Right forelimb (tissue), 1 donor: ENCODE data around the gene ADARB2.
"Not testable (repeated sequence)": the region's sequence is repeated elsewhere in the genome, so short reads cannot be mapped to it uniquely, and the experiment has no call there.

ENCODE experiments used
- DNase-seq: peaks from one replicate; pipeline ENCODE4 v3.0.0-alpha.2; 2018

The ADARB2 gene

GRCh38 chr10:1634239-1634638 is 103.1 kb downstream of the ADARB2 start:
- DNase-seq: no peak

GRCh38 chr10:1633783-1634182 is 103.5 kb downstream of the ADARB2 start:
- DNase-seq: no peak

- DNase-seq: no peak
These were observed 104.7 kb downstream of the ADARB2 start for GRCh38 chr10:1632596-1632995.

- no peak for DNase-seq
These were observed 105.2 kb downstream of the ADARB2 start for GRCh38 chr10:1632141-1632540.

GRCh38 chr10:1631282-1631681 is 106.0 kb downstream of the ADARB2 start:
- no peak for DNase-seq

GRCh38 chr10:1630304-1630703 is 107.0 kb downstream of the ADARB2 start:
- DNase-seq: no peak

- DNase-seq: no peak
These were observed 107.8 kb downstream of the ADARB2 start for GRCh38 chr10:1629326-1630198.

GRCh38 chr10:1628757-1629156 is 108.6 kb downstream of the ADARB2 start:
- DNase-seq: no peak

GRCh38 chr10:1627945-1628344 is 109.4 kb downstream of the ADARB2 start:
- DNase-seq: no peak

- DNase-seq: no peak
These were observed 110.5 kb downstream of the ADARB2 start for GRCh38 chr10:1626835-1627234.

- no peak for DNase-seq
These were observed 110.9 kb downstream of the ADARB2 start for GRCh38 chr10:1626410-1626809.

GRCh38 chr10:1625731-1626130 is 111.6 kb downstream of the ADARB2 start:
- DNase-seq: no peak

- no peak for DNase-seq
These were observed 112.2 kb downstream of the ADARB2 start for GRCh38 chr10:1625079-1625478.

GRCh38 chr10:1624240-1624639 is 113.1 kb downstream of the ADARB2 start:
- DNase-seq: no peak

GRCh38 chr10:1620803-1621202 is 116.5 kb downstream of the ADARB2 start:
- DNase-seq: no peak

GRCh38 chr10:1617376-1618317 is 119.7 kb downstream of the ADARB2 start:
- DNase-seq: not testable (repeated sequence)

GRCh38 chr10:1616701-1617100 is 120.6 kb downstream of the ADARB2 start:
- DNase-seq: not testable (repeated sequence)

- no peak for DNase-seq
These were observed 122.0 kb downstream of the ADARB2 start for GRCh38 chr10:1615186-1615954.

GRCh38 chr10:1613511-1613910 is 123.8 kb downstream of the ADARB2 start:
- DNase-seq: no peak

- no peak for DNase-seq
These were observed 124.4 kb downstream of the ADARB2 start for GRCh38 chr10:1612908-1613307.

- DNase-seq: no peak
These were observed 125.3 kb downstream of the ADARB2 start for GRCh38 chr10:1611936-1612550.

- no peak for DNase-seq
These were observed 126.1 kb downstream of the ADARB2 start for GRCh38 chr10:1610986-1611770.
